Omental fat pad (tissue), 4 donors: Measurements from ENCODE around the gene GNG4. TPM values are rescaled to one million over a fixed set of nuclear protein-coding genes. Genes with fewer than 3 reads are reported as not detected.

ENCODE experiments used
- ATAC-seq: fragments of 150-250 bp; one replicate; pipeline ENCODE4 v1.9.1; 2016; ENCODE audit warnings: mild to moderate bottlenecking, moderate library complexity; ENCODE audit not compliant: low FRiP score
- DNase-seq: peaks from one replicate; pipeline ENCODE4 v3.0.0-alpha.2; 2019; ENCODE audit warnings: low spot score
- total RNA-seq, 4 donors: library from RNA; depleted of rRNA; stranded (reverse); fragments of >200 nt; gene quantifications; one replicate each; pipeline ENCODE4 v1.1.0, GENCODE V29; 2016
- TF ChIP-seq, protein P1 (sequence below), 3 donors: fragments of 450-650 bp; IDR thresholded peaks; one replicate each; pipeline ENCODE4 v1.5.1; 2016 to 2017; ENCODE audit warnings: antibody characterized with exemption in 3 of 3, mild to moderate bottlenecking in 3 of 3, moderate library complexity in 2 of 3

The GNG4 gene
- total RNA-seq, 4 donors from 2014 or later: 0.56 to 1.2 (median 0.93) TPM; not detected in 1

DNA sequence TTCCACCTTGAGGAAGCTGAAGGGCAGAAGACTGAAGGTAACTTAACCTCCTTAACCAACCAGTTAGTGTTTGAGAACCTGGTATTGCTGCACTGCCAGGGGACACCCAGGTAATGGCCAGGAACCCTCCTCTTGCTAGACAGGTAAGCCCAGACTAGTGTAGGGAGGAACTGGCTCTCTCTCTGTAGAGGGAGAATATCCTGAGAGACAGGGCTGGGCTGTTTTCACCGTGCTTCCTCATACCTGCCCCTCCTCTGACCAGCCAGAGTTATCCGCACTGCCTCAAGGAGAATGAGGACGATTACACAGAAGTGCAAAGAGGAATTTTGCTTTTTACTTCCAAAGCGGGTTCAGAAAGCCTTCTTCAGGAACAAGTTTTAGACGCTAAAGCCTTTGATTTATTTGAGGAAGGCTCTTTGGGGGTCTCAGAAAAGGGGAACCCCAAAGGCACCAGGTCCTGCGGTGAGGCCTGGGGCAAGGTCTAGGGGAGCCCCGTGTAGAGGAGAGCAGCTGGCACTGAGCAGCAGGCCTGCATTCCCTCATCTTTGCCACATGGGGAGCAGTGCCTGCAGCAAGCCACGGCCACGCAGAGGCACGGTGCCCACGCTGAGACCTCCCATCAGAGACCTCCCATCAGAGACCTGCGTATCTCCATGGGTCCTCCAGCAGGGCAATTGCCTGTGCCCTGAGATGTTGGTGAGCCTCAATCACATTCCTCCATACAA, 13.5 kb downstream of the GNG4 start:
- DNase-seq: no peak
- TF ChIP-seq, protein P1, sequence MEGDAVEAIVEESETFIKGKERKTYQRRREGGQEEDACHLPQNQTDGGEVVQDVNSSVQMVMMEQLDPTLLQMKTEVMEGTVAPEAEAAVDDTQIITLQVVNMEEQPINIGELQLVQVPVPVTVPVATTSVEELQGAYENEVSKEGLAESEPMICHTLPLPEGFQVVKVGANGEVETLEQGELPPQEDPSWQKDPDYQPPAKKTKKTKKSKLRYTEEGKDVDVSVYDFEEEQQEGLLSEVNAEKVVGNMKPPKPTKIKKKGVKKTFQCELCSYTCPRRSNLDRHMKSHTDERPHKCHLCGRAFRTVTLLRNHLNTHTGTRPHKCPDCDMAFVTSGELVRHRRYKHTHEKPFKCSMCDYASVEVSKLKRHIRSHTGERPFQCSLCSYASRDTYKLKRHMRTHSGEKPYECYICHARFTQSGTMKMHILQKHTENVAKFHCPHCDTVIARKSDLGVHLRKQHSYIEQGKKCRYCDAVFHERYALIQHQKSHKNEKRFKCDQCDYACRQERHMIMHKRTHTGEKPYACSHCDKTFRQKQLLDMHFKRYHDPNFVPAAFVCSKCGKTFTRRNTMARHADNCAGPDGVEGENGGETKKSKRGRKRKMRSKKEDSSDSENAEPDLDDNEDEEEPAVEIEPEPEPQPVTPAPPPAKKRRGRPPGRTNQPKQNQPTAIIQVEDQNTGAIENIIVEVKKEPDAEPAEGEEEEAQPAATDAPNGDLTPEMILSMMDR (IDR thresholded peaks at IDR 0.05): no peak
- no peak for ATAC-seq

DNA sequence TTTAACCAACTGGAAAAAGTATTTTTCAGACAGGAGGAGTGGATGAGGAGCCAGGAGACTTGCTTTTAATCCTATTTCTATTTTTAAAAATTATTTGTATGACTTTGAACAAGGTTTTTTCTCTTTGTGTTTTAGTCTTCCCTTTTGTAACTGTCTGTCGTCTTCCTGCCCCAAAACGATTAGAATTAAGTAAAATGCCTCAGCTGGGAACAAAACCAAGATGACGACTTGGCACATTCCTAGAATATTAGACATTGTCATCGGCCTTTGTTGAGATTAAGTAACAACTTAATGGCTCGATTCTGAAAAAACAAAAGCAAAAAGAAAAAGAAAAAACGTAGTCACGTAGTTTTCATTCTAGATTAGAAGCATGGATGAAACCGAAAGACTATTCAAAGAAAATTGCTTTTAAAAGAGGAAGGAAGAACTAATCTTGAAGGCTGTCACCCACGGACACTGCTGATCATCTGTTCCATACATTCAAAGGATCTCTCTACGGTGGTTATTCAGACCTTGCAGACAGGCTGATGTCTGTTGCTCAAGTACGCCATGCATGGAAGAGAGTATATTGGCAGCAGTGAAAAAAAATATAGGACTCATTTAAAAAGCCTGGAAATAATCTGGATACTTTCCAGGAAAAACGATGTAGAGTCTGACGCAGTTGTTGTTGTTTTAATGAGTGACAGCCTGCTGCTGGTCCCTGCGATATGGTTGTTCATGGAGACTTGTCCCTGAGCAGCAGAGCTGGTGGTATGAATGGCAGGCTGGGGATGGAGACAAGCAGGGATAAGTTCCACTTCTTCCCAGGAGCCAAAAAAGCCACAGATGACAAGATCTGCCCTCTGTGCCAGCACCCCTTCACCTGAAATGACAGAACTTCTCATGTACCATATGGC, 16.8 kb downstream of the GNG4 start:
- ATAC-seq: no peak
- DNase-seq: no peak

DNA sequence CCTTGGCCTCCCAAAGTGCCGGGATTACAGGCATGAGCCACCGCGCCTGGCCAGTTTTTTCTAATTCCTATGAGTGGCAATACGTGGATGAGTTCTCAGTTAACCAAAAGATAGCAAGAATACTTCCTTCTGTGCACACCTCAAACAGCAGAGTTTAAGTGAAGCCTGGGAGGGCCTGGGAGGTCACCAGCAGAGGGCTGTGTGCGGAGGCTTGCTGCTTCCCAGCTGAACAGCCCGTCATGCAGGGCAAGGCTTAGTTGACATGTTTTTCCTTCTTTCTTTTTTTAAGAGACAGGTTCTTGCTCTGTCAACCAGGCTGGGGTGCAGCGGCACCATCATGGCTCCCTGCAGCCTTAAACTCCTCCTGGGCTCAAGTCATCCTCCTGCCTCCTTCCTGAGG, 17.8 kb downstream of the GNG4 start:
- TF ChIP-seq, protein P1 (IDR thresholded peaks at IDR 0.05): no peak
- DNase-seq (no peak), ATAC-seq (no peak)

More for the DNA sequence above, 16.8 kb downstream of the GNG4 start:
- TF ChIP-seq, protein P1 (IDR thresholded peaks at IDR 0.05): no peak

DNA sequence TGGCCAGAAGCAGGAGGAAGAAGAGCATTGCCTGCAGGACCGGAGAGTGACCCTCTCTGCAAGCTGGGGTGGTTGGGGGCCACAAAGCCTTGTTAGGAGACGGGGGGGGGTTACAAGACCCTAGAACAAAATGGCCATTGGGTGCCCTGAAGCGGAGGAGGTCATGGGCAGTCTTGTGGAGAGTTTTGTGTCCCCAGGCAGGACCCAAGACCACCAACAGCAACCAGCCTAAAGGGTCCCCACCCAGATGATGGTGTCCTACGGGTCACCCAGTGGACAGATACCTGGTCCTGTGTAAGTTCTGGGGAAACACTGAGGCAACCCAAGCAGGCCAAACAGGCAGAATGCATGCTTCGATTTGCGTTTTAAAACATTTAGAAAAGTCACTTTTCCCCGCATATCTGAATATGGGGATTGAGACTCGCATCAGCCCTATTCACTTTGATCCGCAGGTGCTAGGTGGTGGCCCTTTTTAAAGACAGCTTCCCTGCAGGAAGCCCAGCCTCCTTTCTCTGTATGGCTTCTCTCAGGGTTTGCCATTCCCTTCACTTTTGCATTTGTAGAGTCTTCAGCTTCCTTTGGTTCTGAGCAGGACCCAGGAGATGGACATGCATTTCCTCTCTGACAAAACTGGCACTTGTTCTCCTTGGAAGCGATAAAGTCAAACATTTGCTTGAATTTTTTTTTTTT, 21.1 kb downstream of the GNG4 start:
- no peak for ATAC-seq
- no peak for DNase-seq
- TF ChIP-seq, protein P1 (IDR thresholded peaks at IDR 0.05): no peak

- ATAC-seq (no peak), DNase-seq (no peak)
- TF ChIP-seq, protein P1 (IDR thresholded peaks at IDR 0.05): no peak
Observed at GRCh38 chr1:235625831-235626230, 23.8 kb downstream of the GNG4 start.

- ATAC-seq: no peak
- TF ChIP-seq, protein P1 (IDR thresholded peaks at IDR 0.05): no peak
- DNase-seq: no peak
Observed at GRCh38 chr1:235625340-235625739, 24.2 kb downstream of the GNG4 start.
